ENCODE measurements around the gene KANSL1.

GRCh38 chr17:46124695-46125592 is 68.3 kb downstream of the KANSL1 start:
- no peak for TF ChIP-seq ZNF138 (CRISPR knock-in tag; conservative IDR thresholded peaks at IDR 0.05)
- TF ChIP-seq, protein P1, sequence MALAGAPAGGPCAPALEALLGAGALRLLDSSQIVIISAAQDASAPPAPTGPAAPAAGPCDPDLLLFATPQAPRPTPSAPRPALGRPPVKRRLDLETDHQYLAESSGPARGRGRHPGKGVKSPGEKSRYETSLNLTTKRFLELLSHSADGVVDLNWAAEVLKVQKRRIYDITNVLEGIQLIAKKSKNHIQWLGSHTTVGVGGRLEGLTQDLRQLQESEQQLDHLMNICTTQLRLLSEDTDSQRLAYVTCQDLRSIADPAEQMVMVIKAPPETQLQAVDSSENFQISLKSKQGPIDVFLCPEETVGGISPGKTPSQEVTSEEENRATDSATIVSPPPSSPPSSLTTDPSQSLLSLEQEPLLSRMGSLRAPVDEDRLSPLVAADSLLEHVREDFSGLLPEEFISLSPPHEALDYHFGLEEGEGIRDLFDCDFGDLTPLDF (CRISPR knock-in tag; IDR thresholded peaks at IDR 0.05): no peak

Data from WTC11 (cell line).